Nephron progenitor cell (in vitro differentiated cells): Measurements from ENCODE around the gene TTC34.

Experiments used
- DNase-seq: peaks from one replicate; pipeline ENCODE4 v3.0.0; 2021
- H3K27ac Mint-ChIP-seq: 2 replicates; pipeline ENCODE4 v1.8.0; 2021; ENCODE audit warnings: mild to moderate bottlenecking, moderate library complexity, mixed read lengths
- H3K27me3 Mint-ChIP-seq: 2 replicates; pipeline ENCODE4 v1.8.0; 2021; ENCODE audit warnings: mild to moderate bottlenecking, low read depth, mixed read lengths; ENCODE audit not compliant: poor library complexity
- H3K36me3 Mint-ChIP-seq: 2 replicates; pipeline ENCODE4 v1.8.0; 2021; ENCODE audit warnings: low read depth, mixed read lengths
- H3K4me1 Mint-ChIP-seq: 2 replicates; pipeline ENCODE4 v1.8.0; 2021; ENCODE audit warnings: mixed read lengths
- H3K4me3 Mint-ChIP-seq: 2 replicates; pipeline ENCODE4 v1.8.0; 2021; ENCODE audit warnings: mild to moderate bottlenecking, moderate library complexity, mixed read lengths
- H3K9me3 Mint-ChIP-seq: 2 replicates; pipeline ENCODE4 v1.8.0; 2021; ENCODE audit warnings: mild to moderate bottlenecking, moderate library complexity, mixed read lengths
- CTCF ChIP-seq: fragments of 200-600 bp; sonication (generic); IDR thresholded peaks from 2 replicates; pipeline ENCODE4 v1.5.0; 2021; ENCODE audit warnings: antibody characterized with exemption

Gene TTC34

GRCh38 chr1:2598329-2598931, 203.1 kb downstream of the TTC34 start:
- no peaks in the 10 kb centered on the region for H3K36me3 Mint-ChIP-seq
- no peak overlapping the region for H3K4me3 Mint-ChIP-seq
- peaks cover 10% of the 10 kb centered on the region for H3K4me1 Mint-ChIP-seq
- peaks cover 33% of the 10 kb centered on the region for H3K27me3 Mint-ChIP-seq
- H3K9me3 Mint-ChIP-seq, result peaks cover 13% of the 10 kb centered on the region
- no peak overlapping the region for H3K27ac Mint-ChIP-seq
- DNase-seq, result no peak
- no peak for TF ChIP-seq CTCF

GRCh38 chr1:2597441-2598328, 203.8 kb downstream of the TTC34 start:
- no peak for DNase-seq
- peaks cover 30% of the 10 kb centered on the region for H3K27me3 Mint-ChIP-seq
- no peaks in the 10 kb centered on the region for H3K36me3 Mint-ChIP-seq
- peaks cover 13% of the 10 kb centered on the region for H3K9me3 Mint-ChIP-seq
- H3K4me1 Mint-ChIP-seq, result peaks cover 10% of the 10 kb centered on the region
- H3K27ac Mint-ChIP-seq, result no peak overlapping the region
- no peak overlapping the region for H3K4me3 Mint-ChIP-seq
- TF ChIP-seq CTCF, result no peak

GRCh38 chr1:2596530-2597333, 204.8 kb downstream of the TTC34 start:
- H3K4me3 Mint-ChIP-seq, result no peak overlapping the region
- peak; percentile 2 for DNase-seq
- peaks cover 29% of the 10 kb centered on the region for H3K27me3 Mint-ChIP-seq
- H3K36me3 Mint-ChIP-seq, result no peaks in the 10 kb centered on the region
- no peak overlapping the region for H3K27ac Mint-ChIP-seq
- peaks cover 10% of the 10 kb centered on the region for H3K4me1 Mint-ChIP-seq
- peaks cover 13% of the 10 kb centered on the region for H3K9me3 Mint-ChIP-seq
- no peak for TF ChIP-seq CTCF

- peaks cover 25% of the 10 kb centered on the region for H3K27me3 Mint-ChIP-seq
- peaks cover 17% of the 10 kb centered on the region for H3K9me3 Mint-ChIP-seq
- no peak for TF ChIP-seq CTCF
- DNase-seq, result no peak
- H3K4me1 Mint-ChIP-seq, result peaks cover 10% of the 10 kb centered on the region
- H3K36me3 Mint-ChIP-seq, result peaks cover 4% of the 10 kb centered on the region
- H3K27ac Mint-ChIP-seq, result peak overlapping the region; percentile 42
- H3K4me3 Mint-ChIP-seq, result no peak overlapping the region
Measured at GRCh38 chr1:2595812-2596529, 205.5 kb downstream of the TTC34 start.

- Mint-ChIP-seq H3K4me3 (no peak overlapping the region), H3K36me3 (peaks cover 5% of the 10 kb centered on the region), H3K27me3 (peaks cover 20% of the 10 kb centered on the region), H3K9me3 (peaks cover 14% of the 10 kb centered on the region), H3K4me1 (peaks cover 10% of the 10 kb centered on the region), H3K27ac (no peak overlapping the region)
- no peak for DNase-seq
- TF ChIP-seq CTCF, result no peak
Measured at GRCh38 chr1:2595261-2595811, 206.2 kb downstream of the TTC34 start.
